Fibroblast of lung (primary cell): ENCODE results near the gene MTOR. TPM values are rescaled to one million over a fixed set of nuclear protein-coding genes. Genes with fewer than 3 reads are reported as not detected.

ENCODE experiments used
- DNase-seq, 2 donors: peaks; one replicate each; pipeline versions ENCODE4 v3.0.0 to v3.0.0-alpha.2; 2010; ENCODE audit warnings: low read depth in 2 of 2
- H2AFZ ChIP-seq: 2 replicates; pipeline ENCODE4 v1.5.1; 2012; ENCODE audit warnings: low read length, control low read depth, inconsistent platforms
- H3K27ac ChIP-seq: 2 replicates; pipeline ENCODE4 v1.5.1; 2011; ENCODE audit warnings: low read length, control low read depth; ENCODE audit not compliant: insufficient read depth
- H3K27me3 ChIP-seq: 2 replicates; pipeline ENCODE4 v1.5.1; 2011; ENCODE audit warnings: mild to moderate bottlenecking, low read length; ENCODE audit not compliant: control insufficient read depth, insufficient read depth
- H3K36me3 ChIP-seq: 2 replicates; pipeline ENCODE4 v1.5.1; 2011; ENCODE audit warnings: low read length; ENCODE audit not compliant: control insufficient read depth, insufficient read depth
- H3K4me1 ChIP-seq: 2 replicates; pipeline ENCODE4 v1.5.1; 2011; ENCODE audit warnings: low read length; ENCODE audit not compliant: control insufficient read depth, insufficient read depth; ENCODE audit errors: extremely low read depth
- H3K4me2 ChIP-seq: 2 replicates; pipeline ENCODE4 v1.5.1; 2011; ENCODE audit warnings: low read length, control low read depth; ENCODE audit not compliant: insufficient read depth; ENCODE audit errors: extremely low read depth
- H3K4me3 ChIP-seq, 4 experiments: fragments of 200-600 bp in 1 of 4; sonication (generic) in 1 of 4; replicated peaks in 1 of 4; 2 replicates each; pipeline ENCODE4 v1.5.1; 2011 to 2016; ENCODE audit warnings: low read length in 4 of 4, low read depth in 3 of 4, mild to moderate bottlenecking in 3 of 4, control low read depth in 2 of 4, inconsistent platforms in 1 of 4, mixed read lengths in 1 of 4; ENCODE audit not compliant: insufficient read depth in 1 of 4; ENCODE audit errors: control extremely low read depth in 1 of 4
- H3K79me2 ChIP-seq: 2 replicates; pipeline ENCODE4 v1.5.1; 2012; ENCODE audit warnings: mild to moderate bottlenecking, low read length, inconsistent platforms; ENCODE audit not compliant: control insufficient read depth, insufficient read depth
- H3K9ac ChIP-seq: 2 replicates; pipeline ENCODE4 v1.5.1; 2011; ENCODE audit warnings: mild to moderate bottlenecking, low read length, control low read depth; ENCODE audit not compliant: insufficient read depth
- H3K9me3 ChIP-seq: 2 replicates; pipeline ENCODE4 v1.5.1; 2012; ENCODE audit warnings: low read depth, low read length; ENCODE audit not compliant: control insufficient read depth, insufficient read depth
- H4K20me1 ChIP-seq: 2 replicates; pipeline ENCODE4 v1.5.1; 2011; ENCODE audit warnings: low read length; ENCODE audit not compliant: control insufficient read depth, insufficient read depth; ENCODE audit errors: extremely low read depth
- CTCF ChIP-seq, 2 donors: IDR thresholded peaks in 1 of 2; conservative IDR thresholded peaks in 1 of 2; 1 replicate in 1 of 2; 2 replicates in 1 of 2; pipeline ENCODE4 v1.5.1; 2011 to 2012; ENCODE audit warnings: low read length in 2 of 2, control low read depth in 1 of 2, inconsistent platforms in 1 of 2, low read depth in 1 of 2, mild to moderate bottlenecking in 1 of 2
- EZH2 ChIP-seq: IDR thresholded peaks from 2 replicates; pipeline ENCODE4 v1.5.1; 2012; ENCODE audit warnings: low read length, control low read depth, mild to moderate bottlenecking; ENCODE audit errors: missing control alignments
- polyA plus RNA-seq, 2 donors: library from polyadenylated mRNA; depleted of rRNA in 1 of 2; stranded (reverse) in 1 of 2; unstranded in 1 of 2; fragments of >200 nt; gene quantifications; 2 replicates each; pipeline ENCODE4 v1.2.1, GENCODE V29; 2011 to 2012; ENCODE audit warnings: missing spikeins in 1 of 2
- total RNA-seq: library from RNA; depleted of rRNA; stranded (reverse); fragments of >200 nt; gene quantifications from 2 replicates; pipeline ENCODE4 v1.2.1, GENCODE V29; 2014

MTOR gene
- total and polyA plus RNA-seq, 2 donors (not counting 1 experiment from before 2014, with no cell fraction given) = 20.2 to 36.2 TPM

- no peak overlapping the region for H3K4me3 ChIP-seq
- DNase-seq = no peak
- H2AFZ ChIP-seq = no peak overlapping the region
- H3K4me2 ChIP-seq = no peak overlapping the region
- TF ChIP-seq EZH2 (no peak), CTCF (conservative IDR thresholded peaks at IDR 0.05 in 1 of 2, IDR thresholded peaks at IDR 0.05 in 1 of 2; ENCODE audit: low read depth in 1 of 2, low read length in 2 of 2) (peak in 1 of 2 donors; percentile 2)
- no peaks in the 10 kb centered on the region for H3K27me3 ChIP-seq
- H3K79me2 ChIP-seq = no peaks in the 10 kb centered on the region
- H3K9me3 ChIP-seq = no peaks in the 10 kb centered on the region
- H3K36me3 ChIP-seq = no peaks in the 10 kb centered on the region
- H3K9ac ChIP-seq = no peak overlapping the region
- no peaks in the 10 kb centered on the region for H4K20me1 ChIP-seq
- no peak overlapping the region for H3K27ac ChIP-seq
- H3K4me1 ChIP-seq = no peaks in the 10 kb centered on the region
Observed at GRCh38 chr1:11295905-11296304, 33.6 kb upstream of the MTOR start.

GRCh38 chr1:11294951-11295350, 32.6 kb upstream of the MTOR start:
- no peak for TF ChIP-seq CTCF (conservative IDR thresholded peaks at IDR 0.05 in 1 of 2, IDR thresholded peaks at IDR 0.05 in 1 of 2; ENCODE audit: low read depth in 1 of 2, low read length in 2 of 2)
- TF ChIP-seq EZH2 = no peak
- Histone ChIP-seq H3K79me2 (no peaks in the 10 kb centered on the region), H2AFZ (no peak overlapping the region), H3K27me3 (no peaks in the 10 kb centered on the region), H3K9me3 (no peaks in the 10 kb centered on the region), H3K27ac (no peak overlapping the region), H3K9ac (no peak overlapping the region), H3K4me3 (no peak overlapping the region), H3K4me2 (no peak overlapping the region), H3K4me1 (no peaks in the 10 kb centered on the region), H3K36me3 (no peaks in the 10 kb centered on the region), H4K20me1 (no peaks in the 10 kb centered on the region)
- no peak for DNase-seq

- Histone ChIP-seq H3K4me1 (no peaks in the 10 kb centered on the region), H2AFZ (no peak overlapping the region), H3K4me3 (no peak overlapping the region), H4K20me1 (no peaks in the 10 kb centered on the region), H3K9ac (no peak overlapping the region), H3K36me3 (no peaks in the 10 kb centered on the region), H3K4me2 (no peak overlapping the region), H3K27ac (no peak overlapping the region), H3K27me3 (no peaks in the 10 kb centered on the region), H3K9me3 (no peaks in the 10 kb centered on the region), H3K79me2 (no peaks in the 10 kb centered on the region)
- DNase-seq = no peak
- no peak for TF ChIP-seq EZH2
- no peak for TF ChIP-seq CTCF (conservative IDR thresholded peaks at IDR 0.05 in 1 of 2, IDR thresholded peaks at IDR 0.05 in 1 of 2; ENCODE audit: low read depth in 1 of 2, low read length in 2 of 2)
Observed at GRCh38 chr1:11293856-11294255, 31.5 kb upstream of the MTOR start.
